ENCODE results near the gene LRIG1.
A peak's percentile ranks its signal among the peaks of the same experiment; 100 is the strongest.

Gene LRIG1

DNA sequence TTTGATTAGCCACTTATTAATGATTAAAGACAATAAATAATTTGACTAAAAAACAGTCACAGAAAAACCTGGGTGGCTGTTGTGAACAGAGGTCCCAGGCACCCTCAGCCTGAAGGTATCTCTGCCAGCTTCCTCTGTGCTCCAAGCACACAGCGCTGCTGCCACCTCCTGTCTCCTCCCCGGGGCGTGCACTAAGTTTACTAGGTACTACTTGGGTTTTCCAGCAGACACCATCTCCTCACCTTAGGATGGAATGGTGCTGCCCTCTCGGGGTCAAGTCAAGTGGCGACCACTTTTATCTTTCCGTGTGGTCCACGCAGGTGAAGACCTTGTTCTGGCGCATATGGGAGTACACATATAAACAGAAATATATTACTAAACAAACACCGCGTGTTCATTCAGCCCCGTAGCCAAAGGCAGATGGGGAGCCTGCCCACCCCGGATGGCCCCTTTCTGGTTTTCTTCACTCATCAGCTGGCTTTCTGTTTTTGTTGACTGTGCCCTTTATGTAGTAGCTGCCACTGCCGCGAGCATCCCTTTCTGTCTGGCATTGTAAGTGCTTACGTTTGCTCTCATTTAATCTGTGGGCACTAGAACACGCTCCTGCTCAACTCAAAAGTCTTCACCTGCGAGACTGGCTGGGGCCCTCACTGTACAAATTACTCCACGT is 128.0 kb downstream of the LRIG1 start:
- TF ChIP-seq CTCF (IDR thresholded peaks at IDR 0.05; ENCODE audit: insufficient read depth, low read length, poor library complexity, severe bottlenecking) = peak; percentile 18
- DNase-seq (ENCODE audit: extremely low read depth, insufficient read length) = no peak
- Histone ChIP-seq H3K4me3 (replicated peaks; ENCODE audit: low read depth, low read length) (no peak overlapping the region), H3K36me3 (ENCODE audit: control insufficient read depth, insufficient read depth, low read length) (peaks cover 2% of the 10 kb centered on the region; the same call in 1 of the 2 replicates), H3K27me3 (replicated peaks; ENCODE audit: control insufficient read depth, insufficient read depth, low read length) (no peaks in the 10 kb centered on the region)

- Histone ChIP-seq H3K4me3 (replicated peaks; ENCODE audit: low read depth, low read length) (no peak overlapping the region), H3K36me3 (ENCODE audit: control insufficient read depth, insufficient read depth, low read length) (no peaks in the 10 kb centered on the region; the same call in 1 of the 2 replicates), H3K27me3 (replicated peaks; ENCODE audit: control insufficient read depth, insufficient read depth, low read length) (no peaks in the 10 kb centered on the region)
- DNase-seq (ENCODE audit: extremely low read depth, insufficient read length) = no peak
- no peak for TF ChIP-seq CTCF (IDR thresholded peaks at IDR 0.05; ENCODE audit: insufficient read depth, low read length, poor library complexity, severe bottlenecking)
Measured at GRCh38 chr3:66371432-66371831, 129.4 kb downstream of the LRIG1 start.

DNA sequence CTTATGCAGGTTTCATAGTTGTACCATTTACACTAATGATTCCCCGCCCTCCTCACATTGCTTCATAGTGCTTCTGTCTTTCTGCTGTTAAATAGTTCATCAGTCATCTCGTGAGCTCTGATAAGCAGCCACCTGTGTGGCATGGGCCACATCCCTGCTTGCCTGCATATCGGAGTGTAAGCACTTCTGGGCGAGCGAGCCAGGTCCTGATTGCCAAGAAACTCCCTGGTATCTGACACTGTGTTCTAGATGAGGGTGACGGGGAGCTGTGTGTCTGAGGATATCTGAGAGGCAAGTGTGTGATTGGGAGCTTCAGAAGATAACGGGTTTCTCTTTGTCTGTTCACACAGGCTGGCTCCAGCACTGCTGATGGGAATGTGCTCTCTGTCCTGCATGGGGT is 130.6 kb downstream of the LRIG1 start:
- Histone ChIP-seq H3K27me3 (replicated peaks; ENCODE audit: control insufficient read depth, insufficient read depth, low read length) (no peaks in the 10 kb centered on the region), H3K36me3 (ENCODE audit: control insufficient read depth, insufficient read depth, low read length) (no peaks in the 10 kb centered on the region; the same call in 1 of the 2 replicates)
- DNase-seq (ENCODE audit: extremely low read depth, insufficient read length) = no peak

GRCh38 chr3:66367979-66368378 is 132.8 kb downstream of the LRIG1 start:
- Histone ChIP-seq H3K27me3 (replicated peaks; ENCODE audit: control insufficient read depth, insufficient read depth, low read length) (no peaks in the 10 kb centered on the region), H3K4me3 (replicated peaks; ENCODE audit: low read depth, low read length) (no peak overlapping the region), H3K36me3 (ENCODE audit: control insufficient read depth, insufficient read depth, low read length) (no peaks in the 10 kb centered on the region; the same call in 1 of the 2 replicates)
- no peak for DNase-seq (ENCODE audit: extremely low read depth, insufficient read length)
- TF ChIP-seq CTCF (IDR thresholded peaks at IDR 0.05; ENCODE audit: insufficient read depth, low read length, poor library complexity, severe bottlenecking) = no peak

More for the DNA sequence above, 130.6 kb downstream of the LRIG1 start:
- H3K4me3 ChIP-seq (replicated peaks; ENCODE audit: low read depth, low read length) = no peak overlapping the region
- TF ChIP-seq CTCF (IDR thresholded peaks at IDR 0.05; ENCODE audit: insufficient read depth, low read length, poor library complexity, severe bottlenecking) = no peak

GRCh38 chr3:66366747-66367146 is 134.1 kb downstream of the LRIG1 start:
- DNase-seq (ENCODE audit: extremely low read depth, insufficient read length) = no peak
- no peaks in the 10 kb centered on the region for H3K27me3 ChIP-seq (replicated peaks; ENCODE audit: control insufficient read depth, insufficient read depth, low read length)
- no peaks in the 10 kb centered on the region; the same call in 1 of the 2 replicates for H3K36me3 ChIP-seq (ENCODE audit: control insufficient read depth, insufficient read depth, low read length)
- H3K4me3 ChIP-seq (replicated peaks; ENCODE audit: low read depth, low read length) = no peak overlapping the region
- no peak for TF ChIP-seq CTCF (IDR thresholded peaks at IDR 0.05; ENCODE audit: insufficient read depth, low read length, poor library complexity, severe bottlenecking)

Measured in GM06990 (cell line).